K562 (cell line): ENCODE data around the gene ARL5C. TPM values are rescaled to one million over a fixed set of nuclear protein-coding genes. Genes with fewer than 3 reads are reported as not detected.
A peak's percentile ranks its signal among the peaks of the same experiment; 100 is the strongest.

Experiments used
- ATF7 ChIP-seq: fragments of 450-650 bp; IDR thresholded peaks from 2 replicates; pipeline ENCODE4 v1.7.1; 2014; ENCODE audit warnings: mild to moderate bottlenecking, moderate library complexity
- CEBPB ChIP-seq: fragments of 450-650 bp; IDR thresholded peaks from 2 replicates; pipeline ENCODE4 v1.6.1; 2016; ENCODE audit warnings: missing genetic modification characterization, missing compliant biosample characterization
- FOXK1 ChIP-seq: sonication (generic); formaldehyde crosslinking; IDR thresholded peaks from 2 replicates; pipeline ENCODE4 v1.8.0; 2022; ENCODE audit warnings: missing genetic modification reagents, mild to moderate bottlenecking, borderline replicate concordance
- HMGN3 ChIP-seq: IDR thresholded peaks from 2 replicates; pipeline ENCODE4 v1.6.1; 2011; ENCODE audit warnings: borderline replicate concordance, low read depth, mild to moderate bottlenecking, mixed read lengths, low read length; ENCODE audit not compliant: insufficient read length; ENCODE audit errors: extremely low read depth
- HOXB6 ChIP-seq: fragments of 250-450 bp; sonication (Bioruptor Pico); IDR thresholded peaks from 2 replicates; pipeline ENCODE4 v1.5.1; 2022; ENCODE audit warnings: mild to moderate bottlenecking, borderline replicate concordance
- L3MBTL2 ChIP-seq: fragments of 450-650 bp; IDR thresholded peaks from 2 replicates; pipeline ENCODE4 v1.6.1; 2016; ENCODE audit warnings: mild to moderate bottlenecking, moderate library complexity
- NRF1 ChIP-seq, 2 experiments: fragments of 450-650 bp; IDR thresholded peaks in 1 of 2; conservative IDR thresholded peaks in 1 of 2; 2 replicates each; pipeline ENCODE4 v1.6.1; 2014; ENCODE audit warnings: mild to moderate bottlenecking in 2 of 2
- polyA plus RNA-seq, 8 experiments: library from polyadenylated mRNA; depleted of rRNA in 4 of 8; stranded (reverse) in 5 of 8; unstranded in 3 of 8; fragments of >200 nt; fragmentation: Nextera tagmentation in 2 of 8; fragmentation: Illumina TruSeq in 1 of 8; extraction: Ambion mirVana in 2 of 8; extraction: Trizol in 1 of 8; gene quantifications; 2 replicates each; pipeline versions ENCODE4 v1.2.1 to v1.2.3, GENCODE V29; 2011 to 2014; ENCODE audit warnings: inconsistent platforms in 1 of 8, missing spikeins in 1 of 8
- total RNA-seq, 7 experiments: library from RNA; depleted of rRNA in 6 of 7; stranded (reverse); fragments of >200 nt in 6 of 7; fragmentation: Illumina TruSeq in 2 of 7; extraction: Trizol in 2 of 7; gene quantifications; 2 replicates each; pipeline versions ENCODE4 v1.2.1 to v1.2.3, GENCODE V29; 2011 to 2021; ENCODE audit warnings: low replicate concordance in 1 of 7
- TF ChIP-seq, protein P1 (sequence below), 2 experiments: fragments of 450-650 bp; formaldehyde crosslinking in 1 of 2; IDR thresholded peaks; 2 replicates each; pipeline versions ENCODE4 v1.4.0 to v1.6.1; 2014 to 2020; ENCODE audit warnings: mild to moderate bottlenecking in 2 of 2, borderline replicate concordance in 1 of 2, low read depth in 1 of 2
- TF ChIP-seq, protein P2 (sequence below): fragments of 200-800 bp; sonication (Bioruptor generic); IDR thresholded peaks from 2 replicates; pipeline ENCODE4 v1.6.1; 2017; ENCODE audit warnings: missing genetic modification characterization, missing compliant biosample characterization
- TF ChIP-seq, protein P3 (sequence below), 3 experiments: fragments of 200-800 bp in 1 of 3; fragments of 250-450 bp in 1 of 3; fragments of 450-650 bp in 1 of 3; sonication (Bioruptor Pico) in 1 of 3; sonication (Bioruptor generic) in 1 of 3; formaldehyde crosslinking in 1 of 3; IDR thresholded peaks; 2 replicates each; pipeline versions ENCODE4 v1.6.1 to v1.8.0; 2016 to 2022; ENCODE audit warnings: mild to moderate bottlenecking in 2 of 3, missing genetic modification characterization in 2 of 3, missing compliant biosample characterization in 1 of 3, moderate library complexity in 1 of 3

Gene ARL5C
- total and polyA plus RNA-seq, 9 of the 15 experiments (the other 6 are each of a cell fraction or from before 2014, with no cell fraction given) = not detected

DNA sequence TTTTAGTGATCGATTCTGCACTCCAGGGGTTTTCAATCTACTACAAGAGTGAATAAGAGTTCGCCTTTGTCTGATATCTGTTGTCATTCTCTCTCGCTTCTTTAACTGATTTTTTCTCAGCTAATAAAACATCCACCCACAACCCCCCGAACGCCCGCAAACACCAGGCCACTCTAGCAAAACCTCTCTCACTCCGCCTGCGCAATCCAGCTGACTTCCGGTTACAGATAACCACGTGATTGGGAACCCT is 33.8 kb upstream of the ARL5C start (continued):
- TF ChIP-seq, protein P1, sequence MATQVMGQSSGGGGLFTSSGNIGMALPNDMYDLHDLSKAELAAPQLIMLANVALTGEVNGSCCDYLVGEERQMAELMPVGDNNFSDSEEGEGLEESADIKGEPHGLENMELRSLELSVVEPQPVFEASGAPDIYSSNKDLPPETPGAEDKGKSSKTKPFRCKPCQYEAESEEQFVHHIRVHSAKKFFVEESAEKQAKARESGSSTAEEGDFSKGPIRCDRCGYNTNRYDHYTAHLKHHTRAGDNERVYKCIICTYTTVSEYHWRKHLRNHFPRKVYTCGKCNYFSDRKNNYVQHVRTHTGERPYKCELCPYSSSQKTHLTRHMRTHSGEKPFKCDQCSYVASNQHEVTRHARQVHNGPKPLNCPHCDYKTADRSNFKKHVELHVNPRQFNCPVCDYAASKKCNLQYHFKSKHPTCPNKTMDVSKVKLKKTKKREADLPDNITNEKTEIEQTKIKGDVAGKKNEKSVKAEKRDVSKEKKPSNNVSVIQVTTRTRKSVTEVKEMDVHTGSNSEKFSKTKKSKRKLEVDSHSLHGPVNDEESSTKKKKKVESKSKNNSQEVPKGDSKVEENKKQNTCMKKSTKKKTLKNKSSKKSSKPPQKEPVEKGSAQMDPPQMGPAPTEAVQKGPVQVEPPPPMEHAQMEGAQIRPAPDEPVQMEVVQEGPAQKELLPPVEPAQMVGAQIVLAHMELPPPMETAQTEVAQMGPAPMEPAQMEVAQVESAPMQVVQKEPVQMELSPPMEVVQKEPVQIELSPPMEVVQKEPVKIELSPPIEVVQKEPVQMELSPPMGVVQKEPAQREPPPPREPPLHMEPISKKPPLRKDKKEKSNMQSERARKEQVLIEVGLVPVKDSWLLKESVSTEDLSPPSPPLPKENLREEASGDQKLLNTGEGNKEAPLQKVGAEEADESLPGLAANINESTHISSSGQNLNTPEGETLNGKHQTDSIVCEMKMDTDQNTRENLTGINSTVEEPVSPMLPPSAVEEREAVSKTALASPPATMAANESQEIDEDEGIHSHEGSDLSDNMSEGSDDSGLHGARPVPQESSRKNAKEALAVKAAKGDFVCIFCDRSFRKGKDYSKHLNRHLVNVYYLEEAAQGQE (IDR thresholded peaks at IDR 0.05; ENCODE audit: borderline replicate concordance) = peak; percentile 81
- TF ChIP-seq, protein P1 (CRISPR knock-in tag; IDR thresholded peaks at IDR 0.05; ENCODE audit: low read depth) = no peak
- TF ChIP-seq, protein P2, sequence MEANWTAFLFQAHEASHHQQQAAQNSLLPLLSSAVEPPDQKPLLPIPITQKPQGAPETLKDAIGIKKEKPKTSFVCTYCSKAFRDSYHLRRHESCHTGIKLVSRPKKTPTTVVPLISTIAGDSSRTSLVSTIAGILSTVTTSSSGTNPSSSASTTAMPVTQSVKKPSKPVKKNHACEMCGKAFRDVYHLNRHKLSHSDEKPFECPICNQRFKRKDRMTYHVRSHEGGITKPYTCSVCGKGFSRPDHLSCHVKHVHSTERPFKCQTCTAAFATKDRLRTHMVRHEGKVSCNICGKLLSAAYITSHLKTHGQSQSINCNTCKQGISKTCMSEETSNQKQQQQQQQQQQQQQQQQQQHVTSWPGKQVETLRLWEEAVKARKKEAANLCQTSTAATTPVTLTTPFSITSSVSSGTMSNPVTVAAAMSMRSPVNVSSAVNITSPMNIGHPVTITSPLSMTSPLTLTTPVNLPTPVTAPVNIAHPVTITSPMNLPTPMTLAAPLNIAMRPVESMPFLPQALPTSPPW (CRISPR knock-in tag) = peak; percentile 52
- peak; percentile 56 for TF ChIP-seq CEBPB (tag)
- TF ChIP-seq FOXK1 = no peak
- TF ChIP-seq L3MBTL2 = peak; percentile 30; the same call in 1 of the 2 replicates
- TF ChIP-seq HOXB6 (CRISPR knock-in tag) = no peak
- peak; percentile 96 for TF ChIP-seq NRF1 (conservative IDR thresholded peaks at IDR 0.05 in 1 of 2, IDR thresholded peaks at IDR 0.05 in 1 of 2)
- TF ChIP-seq, protein P3, sequence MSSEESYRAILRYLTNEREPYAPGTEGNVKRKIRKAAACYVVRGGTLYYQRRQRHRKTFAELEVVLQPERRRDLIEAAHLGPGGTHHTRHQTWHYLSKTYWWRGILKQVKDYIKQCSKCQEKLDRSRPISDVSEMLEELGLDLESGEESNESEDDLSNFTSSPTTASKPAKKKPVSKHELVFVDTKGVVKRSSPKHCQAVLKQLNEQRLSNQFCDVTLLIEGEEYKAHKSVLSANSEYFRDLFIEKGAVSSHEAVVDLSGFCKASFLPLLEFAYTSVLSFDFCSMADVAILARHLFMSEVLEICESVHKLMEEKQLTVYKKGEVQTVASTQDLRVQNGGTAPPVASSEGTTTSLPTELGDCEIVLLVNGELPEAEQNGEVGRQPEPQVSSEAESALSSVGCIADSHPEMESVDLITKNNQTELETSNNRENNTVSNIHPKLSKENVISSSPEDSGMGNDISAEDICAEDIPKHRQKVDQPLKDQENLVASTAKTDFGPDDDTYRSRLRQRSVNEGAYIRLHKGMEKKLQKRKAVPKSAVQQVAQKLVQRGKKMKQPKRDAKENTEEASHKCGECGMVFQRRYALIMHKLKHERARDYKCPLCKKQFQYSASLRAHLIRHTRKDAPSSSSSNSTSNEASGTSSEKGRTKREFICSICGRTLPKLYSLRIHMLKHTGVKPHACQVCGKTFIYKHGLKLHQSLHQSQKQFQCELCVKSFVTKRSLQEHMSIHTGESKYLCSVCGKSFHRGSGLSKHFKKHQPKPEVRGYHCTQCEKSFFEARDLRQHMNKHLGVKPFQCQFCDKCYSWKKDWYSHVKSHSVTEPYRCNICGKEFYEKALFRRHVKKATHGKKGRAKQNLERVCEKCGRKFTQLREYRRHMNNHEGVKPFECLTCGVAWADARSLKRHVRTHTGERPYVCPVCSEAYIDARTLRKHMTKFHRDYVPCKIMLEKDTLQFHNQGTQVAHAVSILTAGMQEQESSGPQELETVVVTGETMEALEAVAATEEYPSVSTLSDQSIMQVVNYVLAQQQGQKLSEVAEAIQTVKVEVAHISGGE (CRISPR knock-in tag; IDR thresholded peaks at IDR 0.05) = 0 out of 6 replicates have a peak, but pooled peaks of 1 of the 3 experiments have one; percentile 6
- TF ChIP-seq ATF7 = no peak
- TF ChIP-seq HMGN3 = no peak
- TF ChIP-seq, all 486 proteins: peak for 43
